K562 (cell line): ENCODE data around the gene RECQL5. TPM values are rescaled to one million over a fixed set of nuclear protein-coding genes. Genes with fewer than 3 reads are reported as not detected.

Experiments
- ADNP ChIP-seq: fragments of 200-800 bp; sonication (Bioruptor generic); IDR thresholded peaks from 2 replicates; pipeline ENCODE4 v1.6.1; 2016; ENCODE audit warnings: missing genetic modification characterization, missing compliant biosample characterization
- CREM ChIP-seq: IDR thresholded peaks from 2 replicates; pipeline ENCODE4 v1.6.1; 2014; ENCODE audit warnings: antibody characterized with exemption, low read depth
- EGR1 ChIP-seq: fragments of 450-650 bp; conservative IDR thresholded peaks from 2 replicates; pipeline ENCODE4 v1.6.1; 2017; ENCODE audit warnings: mild to moderate bottlenecking
- ETS2 ChIP-seq: IDR thresholded peaks from 2 replicates; pipeline ENCODE4 v1.6.1; 2016; ENCODE audit warnings: borderline replicate concordance, missing genetic modification characterization, mild to moderate bottlenecking, moderate library complexity, missing compliant biosample characterization; ENCODE audit not compliant: poor library complexity, severe bottlenecking
- KLF6 ChIP-seq: fragments of 250-450 bp; sonication (Bioruptor Pico); IDR thresholded peaks from 2 replicates; pipeline ENCODE4 v1.4.0; 2020; ENCODE audit warnings: mild to moderate bottlenecking, moderate library complexity, borderline replicate concordance
- LEF1 ChIP-seq: fragments of 450-650 bp; IDR thresholded peaks from 2 replicates; pipeline ENCODE4 v1.6.1; 2016; ENCODE audit warnings: mild to moderate bottlenecking
- MNT ChIP-seq, 2 experiments: fragments of 450-650 bp; conservative IDR thresholded peaks; 2 replicates each; pipeline ENCODE4 v1.6.1; 2017; ENCODE audit warnings: mild to moderate bottlenecking in 2 of 2, moderate library complexity in 2 of 2
- PKNOX1 ChIP-seq: fragments of 450-650 bp; IDR thresholded peaks from 2 replicates; pipeline ENCODE4 v1.6.1; 2016
- PRDM10 ChIP-seq: fragments of 450-650 bp; IDR thresholded peaks from 2 replicates; pipeline ENCODE4 v1.6.1; 2018; ENCODE audit not compliant: partially characterized antibody
- RBBP5 ChIP-seq: fragments of 200-600 bp; sonication (generic); IDR thresholded peaks from 2 replicates; pipeline ENCODE4 v1.6.1; 2012; ENCODE audit warnings: borderline replicate concordance, mild to moderate bottlenecking, low read length, control low read depth, inconsistent platforms; ENCODE audit not compliant: insufficient read depth, poor library complexity, severe bottlenecking
- RFX1 ChIP-seq: fragments of 450-650 bp; IDR thresholded peaks from 2 replicates; pipeline ENCODE4 v1.6.1; 2016; ENCODE audit warnings: mild to moderate bottlenecking, moderate library complexity
- SAP30 ChIP-seq: fragments of 200-600 bp; sonication (generic); IDR thresholded peaks from 2 replicates; pipeline ENCODE4 v1.6.1; 2012; ENCODE audit warnings: borderline replicate concordance, low read depth, mild to moderate bottlenecking, moderate library complexity, low read length, control low read depth, inconsistent platforms; ENCODE audit not compliant: insufficient read depth, poor library complexity, severe bottlenecking
- SP2 ChIP-seq: IDR thresholded peaks from 2 replicates; pipeline ENCODE4 v1.6.1; 2011; ENCODE audit warnings: mild to moderate bottlenecking, low read depth, low read length, moderate library complexity; ENCODE audit not compliant: poor library complexity, severe bottlenecking; ENCODE audit errors: extremely low read depth
- TFAP4 ChIP-seq: sonication (generic); formaldehyde crosslinking; IDR thresholded peaks from 2 replicates; pipeline ENCODE4 v1.8.0; 2022; ENCODE audit warnings: missing genetic modification reagents, mild to moderate bottlenecking, moderate library complexity, borderline replicate concordance
- polyA plus RNA-seq, 8 experiments: library from polyadenylated mRNA; depleted of rRNA in 4 of 8; stranded (reverse) in 5 of 8; unstranded in 3 of 8; fragments of >200 nt; fragmentation: Nextera tagmentation in 2 of 8; fragmentation: Illumina TruSeq in 1 of 8; extraction: Ambion mirVana in 2 of 8; extraction: Trizol in 1 of 8; gene quantifications; 2 replicates each; pipeline versions ENCODE4 v1.2.1 to v1.2.3, GENCODE V29; 2011 to 2014; ENCODE audit warnings: inconsistent platforms in 1 of 8, missing spikeins in 1 of 8
- total RNA-seq, 7 experiments: library from RNA; depleted of rRNA in 6 of 7; stranded (reverse); fragments of >200 nt in 6 of 7; fragmentation: Illumina TruSeq in 2 of 7; extraction: Trizol in 2 of 7; gene quantifications; 2 replicates each; pipeline versions ENCODE4 v1.2.1 to v1.2.3, GENCODE V29; 2011 to 2021; ENCODE audit warnings: low replicate concordance in 1 of 7
- TF ChIP-seq, protein P1 (sequence below), 2 experiments: IDR thresholded peaks; 2 replicates each; pipeline ENCODE4 v1.6.1; 2012; ENCODE audit warnings: improper control_type of control experiment in 2 of 2, low read depth in 2 of 2, low read length in 2 of 2, borderline replicate concordance in 1 of 2

RECQL5 gene
- total and polyA plus RNA-seq, 9 of the 15 experiments (the other 6 are each of a cell fraction or from before 2014, with no cell fraction given): 4.1 to 34.8 (median 16.4) TPM

DNA sequence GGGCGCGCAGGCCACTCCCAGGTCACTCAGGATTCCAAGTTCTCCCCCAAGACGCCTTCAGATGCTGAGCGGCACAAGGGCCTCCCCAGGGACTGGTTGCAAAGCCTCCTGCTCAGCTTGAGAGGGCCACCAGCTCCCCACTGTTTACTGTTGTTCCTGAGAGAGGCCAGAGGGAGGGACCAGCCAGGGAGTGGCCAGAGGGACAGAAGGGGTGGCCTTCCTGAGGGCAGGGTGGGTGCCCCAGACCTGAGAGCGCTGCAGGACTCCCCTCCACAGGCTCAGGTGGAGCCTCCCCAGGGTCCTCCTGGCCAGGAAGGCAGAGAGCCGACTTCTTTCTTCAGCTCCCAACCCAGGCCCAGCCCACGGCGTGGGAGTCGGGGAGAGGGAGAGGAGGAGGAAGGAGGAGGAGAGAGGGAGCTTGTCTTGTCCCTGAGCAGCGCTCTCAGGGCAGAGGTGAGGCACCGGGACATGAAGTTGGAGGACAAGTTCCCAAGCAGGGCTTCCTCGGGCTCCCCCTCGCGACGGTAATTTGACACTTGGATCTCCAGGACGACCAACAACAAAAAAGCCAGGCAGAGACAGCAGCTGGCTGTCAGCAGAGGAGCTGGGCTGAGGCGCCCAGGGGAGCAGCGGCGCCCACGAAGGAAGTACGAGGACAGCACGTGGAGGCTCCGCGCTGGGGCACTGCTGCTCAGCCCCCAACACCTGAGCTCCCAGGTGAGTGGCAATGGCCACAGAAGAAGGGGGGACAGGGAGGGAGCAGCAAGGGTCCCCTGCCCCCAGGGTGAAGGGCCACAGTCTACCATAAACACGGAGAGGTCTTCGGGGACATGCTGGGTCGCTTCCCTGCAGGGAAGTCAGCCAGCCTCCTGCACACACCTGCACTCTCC, 33.2 kb downstream of the RECQL5 start (continued):
- no peak for TF ChIP-seq KLF6 (CRISPR knock-in tag)
- TF ChIP-seq SP2: no peak
- peak; percentile 95 for TF ChIP-seq SAP30
- TF ChIP-seq, protein P1, sequence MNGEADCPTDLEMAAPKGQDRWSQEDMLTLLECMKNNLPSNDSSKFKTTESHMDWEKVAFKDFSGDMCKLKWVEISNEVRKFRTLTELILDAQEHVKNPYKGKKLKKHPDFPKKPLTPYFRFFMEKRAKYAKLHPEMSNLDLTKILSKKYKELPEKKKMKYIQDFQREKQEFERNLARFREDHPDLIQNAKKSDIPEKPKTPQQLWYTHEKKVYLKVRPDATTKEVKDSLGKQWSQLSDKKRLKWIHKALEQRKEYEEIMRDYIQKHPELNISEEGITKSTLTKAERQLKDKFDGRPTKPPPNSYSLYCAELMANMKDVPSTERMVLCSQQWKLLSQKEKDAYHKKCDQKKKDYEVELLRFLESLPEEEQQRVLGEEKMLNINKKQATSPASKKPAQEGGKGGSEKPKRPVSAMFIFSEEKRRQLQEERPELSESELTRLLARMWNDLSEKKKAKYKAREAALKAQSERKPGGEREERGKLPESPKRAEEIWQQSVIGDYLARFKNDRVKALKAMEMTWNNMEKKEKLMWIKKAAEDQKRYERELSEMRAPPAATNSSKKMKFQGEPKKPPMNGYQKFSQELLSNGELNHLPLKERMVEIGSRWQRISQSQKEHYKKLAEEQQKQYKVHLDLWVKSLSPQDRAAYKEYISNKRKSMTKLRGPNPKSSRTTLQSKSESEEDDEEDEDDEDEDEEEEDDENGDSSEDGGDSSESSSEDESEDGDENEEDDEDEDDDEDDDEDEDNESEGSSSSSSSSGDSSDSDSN (IDR thresholded peaks at IDR 0.05; ENCODE audit: borderline replicate concordance in 1 of 2, low read depth in 2 of 2, low read length in 2 of 2): 0 out of 4 replicates have a peak, but pooled peaks of 1 of the 2 experiments have one; percentile 57
- peak; percentile 90 for TF ChIP-seq RFX1
- TF ChIP-seq TFAP4 (CRISPR knock-in tag): peak; percentile 99
- peak; percentile 81 for TF ChIP-seq PKNOX1
- peak; percentile 6 for TF ChIP-seq PRDM10
- TF ChIP-seq MNT (conservative IDR thresholded peaks at IDR 0.05): peak; percentile 66 to 81
- TF ChIP-seq ADNP (tag): no peak
- no peak for TF ChIP-seq LEF1
- peak; percentile 75 for TF ChIP-seq EGR1
- TF ChIP-seq CREM: peak; percentile 68
- TF ChIP-seq RBBP5: peak; percentile 30
- TF ChIP-seq ETS2 (tag): no peak
